ELF-1 (cell line): ENCODE results near the gene KLK12.

ENCODE experiments used
- DNase-seq: peaks from one replicate; pipeline ENCODE4 v3.0.0-alpha.2; 2016; ENCODE audit warnings: low read depth, low spot score

KLK12 gene

GRCh38 chr19:50983625-50984292 is 51.0 kb downstream of the KLK12 start, which contains the start of gene KLK7:
KLK7 (minus strand) TSS chr19:50983917; CDS start chr19:50982399, 1,518 bp downstream.
- no peak for DNase-seq

GRCh38 chr19:50982186-50982585 is 52.6 kb downstream of the KLK12 start:
- no peak for DNase-seq

- no peak for DNase-seq
Observed at GRCh38 chr19:50981587-50982146, 53.1 kb downstream of the KLK12 start.

- DNase-seq, result no peak
Observed at GRCh38 chr19:50980208-50980607, 54.6 kb downstream of the KLK12 start.

GRCh38 chr19:50979758-50980157 is 55.0 kb downstream of the KLK12 start:
- DNase-seq, result no peak
